DMS79 treated with DMSO at 0.1 percent for 48 hours (cell line): ENCODE measurements around the gene HELZ2.

ENCODE experiments used
- DNase-seq: peaks from one replicate; lab custom pipeline; 2025; lab: John Stamatoyannopoulos, UW

Gene HELZ2

GRCh38 chr20:63538204-63539091, 35.6 kb downstream of the HELZ2 start:
- peak; percentile 96 for DNase-seq

GRCh38 chr20:63537525-63538203, 36.4 kb downstream of the HELZ2 start:
- DNase-seq: peak; percentile 81

- DNase-seq: no peak
These were observed 37.0 kb downstream of the HELZ2 start, which contains the start of gene PTK6 for GRCh38 chr20:63536997-63537524. Gene PTK6, minus strand, starts transcription at chr20:63537376. Its CDS starts 62 bp downstream, at chr20:63537314.

- DNase-seq: no peak
These were observed 37.6 kb downstream of the HELZ2 start for GRCh38 chr20:63536241-63536977.

GRCh38 chr20:63534831-63535651, 39.0 kb downstream of the HELZ2 start:
- no peak for DNase-seq

- DNase-seq: no peak
These were observed 39.6 kb downstream of the HELZ2 start for GRCh38 chr20:63534427-63534830.

- no peak for DNase-seq
These were observed 40.1 kb downstream of the HELZ2 start for GRCh38 chr20:63533871-63534393.

- no peak for DNase-seq
These were observed 40.7 kb downstream of the HELZ2 start for GRCh38 chr20:63533388-63533787.

- DNase-seq: no peak
These were observed 41.5 kb downstream of the HELZ2 start for GRCh38 chr20:63532449-63532971.

GRCh38 chr20:63531686-63532448, 42.2 kb downstream of the HELZ2 start:
- no peak for DNase-seq

- DNase-seq: no peak
These were observed 43.3 kb downstream of the HELZ2 start for GRCh38 chr20:63530788-63531160.

- DNase-seq: no peak
These were observed 43.9 kb downstream of the HELZ2 start for GRCh38 chr20:63529861-63530787.

- no peak for DNase-seq
These were observed 44.7 kb downstream of the HELZ2 start for GRCh38 chr20:63529180-63529860.

GRCh38 chr20:63527184-63527583, 46.9 kb downstream of the HELZ2 start:
- no peak for DNase-seq

GRCh38 chr20:63525971-63526370, 48.1 kb downstream of the HELZ2 start:
- no peak for DNase-seq

- DNase-seq: no peak
These were observed 48.9 kb downstream of the HELZ2 start for GRCh38 chr20:63525185-63525584.
